PC-9 (cell line): ENCODE results near the gene ENHO. TPM values are rescaled to one million over a fixed set of nuclear protein-coding genes. Genes with fewer than 3 reads are reported as not detected.

Experiments used
- BruUV-seq: library from RNA; stranded (reverse); fragments of 400-500 nt; replicated peaks from 2 replicates; lab custom pipeline; 2021; lab: Mats Ljungman, UMichigan
- CTCF ChIA-PET: fragments of 300-600 bp; sonication (Branson Sonifier 250); formaldehyde crosslinking; loops from one replicate; lab custom pipeline; 2022; ENCODE audit warnings: antibody characterized with exemption; lab: Charles Lee
- POLR2A ChIA-PET: fragments of 300-600 bp; sonication (Branson Sonifier 250); formaldehyde crosslinking; loops from one replicate; lab custom pipeline; 2022; ENCODE audit warnings: antibody characterized with exemption; ENCODE audit not compliant: unreplicated experiment; lab: Charles Lee
- DNase-seq, 2 experiments: peaks; one replicate each; pipeline versions ENCODE4 v3.0.0 to v3.0.0-alpha.2; 2015 to 2022; ENCODE audit warnings: mixed read lengths in 1 of 2
- H2AFZ ChIP-seq: fragments of 200-600 bp; sonication (generic); 2 replicates; pipeline ENCODE4 v1.8.1; 2017; ENCODE audit warnings: antibody characterized with exemption
- H3F3A ChIP-seq: fragments of 200-600 bp; sonication (generic); 2 replicates; pipeline ENCODE4 v1.8.1; 2017; ENCODE audit warnings: antibody characterized with exemption, mild to moderate bottlenecking, low read depth; ENCODE audit not compliant: insufficient read depth
- H3K27ac ChIP-seq: fragments of 200-600 bp; sonication (generic); 2 replicates; pipeline ENCODE4 v1.6.1; 2016; ENCODE audit warnings: mixed run types
- H3K27me3 ChIP-seq: fragments of 200-600 bp; sonication (generic); 2 replicates; pipeline ENCODE4 v1.6.1; 2016; ENCODE audit warnings: low read depth, mixed run types; ENCODE audit not compliant: insufficient read depth
- H3K36me3 ChIP-seq: fragments of 200-600 bp; sonication (generic); 2 replicates; pipeline ENCODE4 v1.6.1; 2016; ENCODE audit warnings: low read depth, mixed run types
- H3K4me1 ChIP-seq: fragments of 200-600 bp; sonication (generic); replicated peaks from 2 replicates; pipeline ENCODE4 v1.6.1; 2016; ENCODE audit warnings: mixed run types; ENCODE audit not compliant: insufficient read depth
- H3K4me2 ChIP-seq: fragments of 200-600 bp; sonication (generic); 2 replicates; pipeline ENCODE4 v1.6.1; 2017; ENCODE audit warnings: mixed run types
- H3K4me3 ChIP-seq: fragments of 200-600 bp; sonication (generic); 2 replicates; pipeline ENCODE4 v1.6.1; 2016; ENCODE audit warnings: mixed run types
- H3K79me2 ChIP-seq: fragments of 200-600 bp; sonication (generic); 2 replicates; pipeline ENCODE4 v1.6.1; 2017; ENCODE audit warnings: low read depth, mixed run types
- H3K9me2 ChIP-seq: fragments of 200-600 bp; sonication (generic); 2 replicates; pipeline ENCODE4 v1.8.1; 2017; ENCODE audit warnings: mild to moderate bottlenecking; ENCODE audit not compliant: insufficient read depth
- H3K9me3 ChIP-seq: fragments of 200-600 bp; sonication (generic); 2 replicates; pipeline ENCODE4 v1.8.1; 2016; ENCODE audit warnings: low read depth; ENCODE audit not compliant: insufficient read depth
- H4K20me1 ChIP-seq: fragments of 200-600 bp; sonication (generic); 2 replicates; pipeline ENCODE4 v1.8.1; 2017; ENCODE audit not compliant: insufficient read depth
- CTCF ChIP-seq: fragments of 200-600 bp; sonication (generic); conservative IDR thresholded peaks from 2 replicates; pipeline ENCODE4 v1.6.1; 2017; ENCODE audit warnings: mixed run types, antibody characterized with exemption, mild to moderate bottlenecking, moderate library complexity
- EZH2 ChIP-seq: fragments of 200-600 bp; sonication (generic); IDR thresholded peaks from 2 replicates; pipeline ENCODE4 v1.8.0; 2017; ENCODE audit warnings: antibody characterized with exemption, low read depth
- intact Hi-C: fragments of 100-400 bp; cut with micrococcal nuclease; formaldehyde crosslinking; loops from one replicate; pipeline ENCODE4 v1.10.0; 2022; ENCODE audit not compliant: unreplicated experiment
- total RNA-seq: library from RNA; stranded (reverse); gene quantifications from 2 replicates; pipeline ENCODE4 v1.2.3, GENCODE V29; 2021

Gene ENHO
- total RNA-seq, 1 experiment from 2014 or later: not detected

- Histone ChIP-seq H3K9me2 (no peaks in the 10 kb centered on the region), H3F3A (no peaks in the 10 kb centered on the region), H3K4me3 (no peak overlapping the region), H2AFZ (no peak overlapping the region), H3K9me3 (no peaks in the 10 kb centered on the region), H3K79me2 (no peaks in the 10 kb centered on the region), H3K27ac (no peak overlapping the region), H3K36me3 (no peaks in the 10 kb centered on the region), H3K4me1 (no peaks in the 10 kb centered on the region), H3K4me2 (no peak overlapping the region), H4K20me1 (no peaks in the 10 kb centered on the region), H3K27me3 (peaks cover 12% of the 10 kb centered on the region; the same call in 1 of the 2 replicates)
- ChIA-PET CTCF (no interaction called here), POLR2A (no interaction called here)
- TF ChIP-seq EZH2 (no peak), CTCF (no peak)
- no TSS peak for BruUV-seq
- DNase-seq: no peak
- intact Hi-C loops: no loop called here
These were observed 3.9 kb downstream of the ENHO start for GRCh38 chr9:34518896-34519295.

GRCh38 chr9:34518110-34518616, 4.6 kb downstream of the ENHO start:
- CTCF ChIA-PET: no interaction called here
- no peaks in the 10 kb centered on the region for H3F3A ChIP-seq
- no peaks in the 10 kb centered on the region for H3K79me2 ChIP-seq
- POLR2A ChIA-PET: interaction anchor here (0.8 kb wide), 1 partner anchor 361 kb away, joined by 4 read pairs; no protein-coding TSS in a partner anchor
- H3K9me3 ChIP-seq: no peaks in the 10 kb centered on the region
- no TSS peak for BruUV-seq
- peaks cover 12% of the 10 kb centered on the region; the same call in 1 of the 2 replicates for H3K27me3 ChIP-seq
- no peak overlapping the region for H3K4me3 ChIP-seq
- H4K20me1 ChIP-seq: no peaks in the 10 kb centered on the region
- no peak overlapping the region for H3K4me2 ChIP-seq
- H3K4me1 ChIP-seq: no peaks in the 10 kb centered on the region
- H3K27ac ChIP-seq: no peak overlapping the region
- H3K36me3 ChIP-seq: no peaks in the 10 kb centered on the region
- TF ChIP-seq EZH2: no peak
- TF ChIP-seq CTCF: no peak
- H3K9me2 ChIP-seq: no peaks in the 10 kb centered on the region
- intact Hi-C loops: no loop called here
- DNase-seq: no peak
- H2AFZ ChIP-seq: no peak overlapping the region

GRCh38 chr9:34517185-34517584, 5.6 kb downstream of the ENHO start:
- no TSS peak for BruUV-seq
- POLR2A ChIA-PET: no interaction called here
- Histone ChIP-seq H3K4me1 (no peaks in the 10 kb centered on the region), H3K4me3 (no peak overlapping the region), H3K79me2 (no peaks in the 10 kb centered on the region), H3K9me3 (no peaks in the 10 kb centered on the region), H3K27me3 (peaks cover 7% of the 10 kb centered on the region), H3K27ac (no peak overlapping the region), H3K9me2 (no peaks in the 10 kb centered on the region), H3F3A (no peaks in the 10 kb centered on the region), H3K36me3 (no peaks in the 10 kb centered on the region), H3K4me2 (no peak overlapping the region), H4K20me1 (no peaks in the 10 kb centered on the region), H2AFZ (no peak overlapping the region)
- intact Hi-C loops: no loop called here
- CTCF ChIA-PET: no interaction called here
- no peak for DNase-seq
- no peak for TF ChIP-seq CTCF
- TF ChIP-seq EZH2: no peak
